Neuronal stem cell (in vitro differentiated cells): ENCODE measurements around the gene CFAP300.

ENCODE experiments used
- DNase-seq: peaks from one replicate; pipeline ENCODE4 v3.0.0-alpha.2; 2013; ENCODE audit warnings: low spot score
- H2AFZ ChIP-seq: one replicate; pipeline ENCODE4 v1.6.1; 2013; ENCODE audit warnings: mild to moderate bottlenecking, low read length, inconsistent platforms
- H2AK5ac ChIP-seq: 2 replicates; pipeline ENCODE4 v1.6.1; 2013; ENCODE audit warnings: low read depth, mild to moderate bottlenecking, inconsistent platforms, low read length, moderate library complexity, mixed read lengths
- H2BK120ac ChIP-seq: 2 replicates; pipeline ENCODE4 v1.6.1; 2013; ENCODE audit warnings: low read depth, mild to moderate bottlenecking, inconsistent platforms, low read length, moderate library complexity, mixed read lengths
- H2BK12ac ChIP-seq: one replicate; pipeline ENCODE4 v1.6.1; 2013; ENCODE audit warnings: low read length, inconsistent platforms
- H2BK15ac ChIP-seq: 2 replicates; pipeline ENCODE4 v1.6.1; 2013; ENCODE audit warnings: mild to moderate bottlenecking, low read length, inconsistent platforms, mixed read lengths
- H2BK5ac ChIP-seq: one replicate; pipeline ENCODE4 v1.6.1; 2013; ENCODE audit warnings: inconsistent platforms, mild to moderate bottlenecking, low read length, moderate library complexity
- H3K14ac ChIP-seq: one replicate; pipeline ENCODE4 v1.6.1; 2013; ENCODE audit warnings: low read length, inconsistent platforms
- H3K18ac ChIP-seq: 2 replicates; pipeline ENCODE4 v1.6.1; 2013; ENCODE audit warnings: low read length, inconsistent platforms
- H3K23ac ChIP-seq: 2 replicates; pipeline ENCODE4 v1.6.1; 2013; ENCODE audit warnings: low read depth, mild to moderate bottlenecking, mixed read lengths, low read length, inconsistent platforms; ENCODE audit not compliant: poor library complexity
- H3K27ac ChIP-seq: replicated peaks from 3 replicates; pipeline ENCODE4 v1.5.1; 2013; ENCODE audit warnings: low read length, inconsistent platforms
- H3K27me3 ChIP-seq, 3 experiments: 2 replicates each; pipeline ENCODE4 v1.6.1; 2013; ENCODE audit warnings: low read length in 3 of 3, mild to moderate bottlenecking in 2 of 3, inconsistent platforms in 1 of 3, low read depth in 1 of 3, mixed read lengths in 1 of 3, moderate library complexity in 1 of 3; ENCODE audit not compliant: control insufficient read depth in 3 of 3, insufficient read depth in 3 of 3
- H3K36me3 ChIP-seq, 2 donors: replicated peaks in 1 of 2; 2 replicates each; pipeline ENCODE4 v1.6.1; 2013; ENCODE audit warnings: low read length in 2 of 2; ENCODE audit not compliant: control insufficient read depth in 2 of 2, insufficient read depth in 2 of 2
- H3K4ac ChIP-seq: 2 replicates; pipeline ENCODE4 v1.6.1; 2013; ENCODE audit warnings: inconsistent platforms, mild to moderate bottlenecking, low read length, moderate library complexity
- H3K4me1 ChIP-seq, 2 donors: 1 replicate in 1 of 2; 2 replicates in 1 of 2; pipeline ENCODE4 v1.6.1; 2013; ENCODE audit warnings: low read length in 2 of 2, low read depth in 1 of 2; ENCODE audit not compliant: control insufficient read depth in 2 of 2, insufficient read depth in 1 of 2
- H3K4me2 ChIP-seq: one replicate; pipeline ENCODE4 v1.6.1; 2013; ENCODE audit warnings: mild to moderate bottlenecking, low read length, inconsistent platforms; ENCODE audit not compliant: insufficient read depth, poor library complexity, severe bottlenecking
- H3K4me3 ChIP-seq, 2 donors: 2 replicates each; pipeline ENCODE4 v1.5.1; 2013; ENCODE audit warnings: low read length in 2 of 2, mild to moderate bottlenecking in 2 of 2, inconsistent platforms in 1 of 2, moderate library complexity in 1 of 2
- H3K79me1 ChIP-seq: one replicate; pipeline ENCODE4 v1.6.1; 2013; ENCODE audit warnings: low read depth, mild to moderate bottlenecking, inconsistent platforms, low read length, moderate library complexity
- H3K9ac ChIP-seq: one replicate; pipeline ENCODE4 v1.6.1; 2013; ENCODE audit warnings: mild to moderate bottlenecking, low read depth, low read length, inconsistent platforms; ENCODE audit not compliant: poor library complexity
- H3K9me3 ChIP-seq, 2 donors: replicated peaks in 1 of 2; 2 replicates each; pipeline versions ENCODE3 to v1.6.1; 2013; ENCODE audit warnings: low read length in 2 of 2, mild to moderate bottlenecking in 2 of 2, inconsistent platforms in 1 of 2, low read depth in 1 of 2, mixed read lengths in 1 of 2, moderate library complexity in 1 of 2; ENCODE audit not compliant: control insufficient read depth in 2 of 2, insufficient read depth in 1 of 2
- H4K8ac ChIP-seq: one replicate; pipeline ENCODE4 v1.6.1; 2013; ENCODE audit warnings: low read depth, mild to moderate bottlenecking, inconsistent platforms, low read length, moderate library complexity
- H4K91ac ChIP-seq: one replicate; pipeline ENCODE4 v1.6.1; 2013; ENCODE audit warnings: low read length, low read depth, mild to moderate bottlenecking, inconsistent platforms; ENCODE audit not compliant: poor library complexity
- WGBS, 2 donors: extraction: QIAGEN DNeasy Blood & Tissue Kit; methylation state at CpG; one replicate each; pipeline ENCODE4 v1.1.7; 2013; ENCODE audit warnings: missing lambda C conversion rate in 2 of 2, mixed read lengths in 1 of 2; ENCODE audit not compliant: insufficient read length in 2 of 2, insufficient replicate concordance in 1 of 2; ENCODE audit errors: extremely low coverage in 2 of 2; 5-methylcytosine and 5-hydroxymethylcytosine counted together

Gene CFAP300

GRCh38 chr11:102061276-102061675, 14.0 kb downstream of the CFAP300 start:
- Histone ChIP-seq H3K23ac (no peak overlapping the region), H2AK5ac (no peak overlapping the region), H2BK12ac (no peak overlapping the region), H3K4ac (no peak overlapping the region), H3K4me3 (no peak overlapping the region), H3K36me3 (no peaks in the 10 kb centered on the region), H3K18ac (no peak overlapping the region), H4K91ac (no peak overlapping the region), H2AFZ (no peak overlapping the region), H3K4me1 (no peaks in the 10 kb centered on the region), H3K4me2 (no peak overlapping the region), H3K14ac (no peak overlapping the region), H3K9ac (no peak overlapping the region), H2BK15ac (no peak overlapping the region), H2BK5ac (no peak overlapping the region), H3K27ac (no peak overlapping the region), H3K9me3 (no peaks in the 10 kb centered on the region), H3K79me1 (no peaks in the 10 kb centered on the region), H3K27me3 (no peaks in the 10 kb centered on the region), H2BK120ac (no peak overlapping the region), H4K8ac (no peak overlapping the region)
- WGBS, 2 donors: no CpG with 5 or more reads among the region's 2 CpGs
- no peak for DNase-seq

DNA sequence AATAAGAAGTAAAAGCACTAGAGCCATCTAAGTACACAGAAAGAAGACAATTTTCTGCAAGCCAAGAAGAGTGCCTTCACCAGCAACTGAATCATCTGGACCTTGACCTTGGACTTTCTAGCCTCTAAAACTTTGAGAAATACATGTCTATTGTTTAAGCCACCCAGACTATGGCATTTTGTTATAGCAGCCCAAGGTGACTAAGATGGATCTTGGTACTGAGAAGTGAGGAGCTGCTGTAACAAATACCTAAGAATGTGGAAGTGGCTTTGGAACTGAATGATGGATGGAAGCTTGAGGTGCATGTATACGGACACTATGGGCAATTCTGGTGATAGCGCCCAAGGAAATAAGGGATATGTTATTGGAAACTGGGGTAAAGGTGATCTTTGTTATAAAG, 14.9 kb downstream of the CFAP300 start:
- Histone ChIP-seq H3K27ac (no peak overlapping the region), H3K4me1 (no peaks in the 10 kb centered on the region), H3K9ac (no peak overlapping the region), H2BK120ac (no peak overlapping the region), H3K4me3 (no peak overlapping the region), H3K9me3 (no peaks in the 10 kb centered on the region), H3K18ac (no peak overlapping the region), H3K27me3 (no peaks in the 10 kb centered on the region), H4K8ac (no peak overlapping the region), H2BK15ac (no peak overlapping the region), H2AK5ac (no peak overlapping the region), H3K79me1 (no peaks in the 10 kb centered on the region), H3K23ac (no peak overlapping the region), H3K36me3 (no peaks in the 10 kb centered on the region), H2BK5ac (no peak overlapping the region), H2BK12ac (no peak overlapping the region), H3K4me2 (no peak overlapping the region), H3K14ac (no peak overlapping the region), H2AFZ (no peak overlapping the region), H4K91ac (no peak overlapping the region), H3K4ac (no peak overlapping the region)
- WGBS, 2 donors: no CpG with 5 or more reads among the region's 2 CpGs
- DNase-seq: no peak

DNA sequence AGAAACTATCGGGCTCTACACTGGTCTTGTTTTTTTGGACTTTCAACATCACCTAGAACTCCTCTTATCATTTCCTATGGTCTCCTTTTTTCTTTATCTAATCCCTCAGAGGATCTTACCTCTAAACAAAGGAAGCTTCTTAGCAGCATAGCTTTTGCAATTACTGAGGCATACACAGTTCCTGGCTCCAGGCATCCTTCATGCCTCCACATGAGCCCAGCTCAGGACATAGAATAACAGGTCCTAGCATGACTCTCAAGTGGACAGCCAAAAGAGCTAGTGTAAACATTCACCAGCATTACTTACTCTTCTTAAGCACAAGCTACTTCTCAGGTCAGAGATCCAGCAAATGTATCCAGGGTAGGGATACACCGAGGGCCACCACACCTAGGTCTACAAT, 17.1 kb downstream of the CFAP300 start:
- DNase-seq: no peak
- no peaks in the 10 kb centered on the region for H3K4me1 ChIP-seq
- no peaks in the 10 kb centered on the region for H3K9me3 ChIP-seq
- no peak overlapping the region for H3K14ac ChIP-seq
- WGBS, 2 donors: no CpG with 5 or more reads among the region's 2 CpGs
- no peak overlapping the region for H2AFZ ChIP-seq
- H3K18ac ChIP-seq: no peak overlapping the region
- no peak overlapping the region for H2BK12ac ChIP-seq
- no peak overlapping the region for H3K4ac ChIP-seq
- H2BK5ac ChIP-seq: no peak overlapping the region
- H2AK5ac ChIP-seq: no peak overlapping the region
- no peak overlapping the region for H3K27ac ChIP-seq
- H3K36me3 ChIP-seq: no peaks in the 10 kb centered on the region
- no peak overlapping the region for H3K4me2 ChIP-seq
- H2BK15ac ChIP-seq: no peak overlapping the region
- H3K27me3 ChIP-seq: no peaks in the 10 kb centered on the region
- no peak overlapping the region for H2BK120ac ChIP-seq
- H4K8ac ChIP-seq: no peak overlapping the region
- H3K23ac ChIP-seq: no peak overlapping the region
- no peak overlapping the region for H3K4me3 ChIP-seq
- no peak overlapping the region for H4K91ac ChIP-seq
- H3K79me1 ChIP-seq: no peaks in the 10 kb centered on the region
- H3K9ac ChIP-seq: no peak overlapping the region

DNA sequence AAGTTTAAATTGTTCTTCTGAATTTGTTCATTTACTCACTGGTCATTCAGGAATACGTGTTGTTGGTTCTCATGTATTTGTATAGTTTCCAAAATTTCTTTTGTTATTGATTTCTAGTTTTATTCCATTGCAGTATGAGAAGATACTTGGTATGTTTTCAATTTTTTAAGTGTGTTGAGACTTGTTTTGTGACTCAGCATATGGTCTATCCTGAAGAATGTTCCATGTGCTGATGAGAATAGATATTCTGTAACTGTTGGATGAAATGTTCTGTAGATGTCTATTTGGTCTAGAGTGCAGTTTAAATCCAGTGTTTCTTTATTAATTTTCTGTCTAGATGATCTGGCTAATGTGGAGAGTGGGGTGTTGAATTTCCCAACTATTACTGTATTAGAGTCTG, 23.5 kb downstream of the CFAP300 start:
- H3K4me2 ChIP-seq: no peak overlapping the region
- peaks cover 10 to 26% of the 10 kb centered on the region in 2 donors for H3K9me3 ChIP-seq
- H2BK15ac ChIP-seq: no peak overlapping the region
- H2BK5ac ChIP-seq: no peak overlapping the region
- no peak overlapping the region for H3K4ac ChIP-seq
- H3K14ac ChIP-seq: no peak overlapping the region
- H3K79me1 ChIP-seq: no peaks in the 10 kb centered on the region
- H3K36me3 ChIP-seq: peaks cover 0 to 1% of the 10 kb centered on the region in 2 donors
- no peaks in the 10 kb centered on the region for H3K4me1 ChIP-seq
- no peak overlapping the region for H2BK120ac ChIP-seq
- H3K27me3 ChIP-seq: no peaks in the 10 kb centered on the region
- DNase-seq: no peak
- no peak overlapping the region for H3K18ac ChIP-seq
- no peak overlapping the region for H3K9ac ChIP-seq
- no peak overlapping the region for H2BK12ac ChIP-seq
- no peak overlapping the region for H2AFZ ChIP-seq
- no CpG with 5 or more reads among the region's 1 CpG for WGBS, 2 donors
- no peak overlapping the region for H2AK5ac ChIP-seq
- no peak overlapping the region for H3K4me3 ChIP-seq
- H3K23ac ChIP-seq: no peak overlapping the region
- no peak overlapping the region for H4K91ac ChIP-seq
- no peak overlapping the region for H3K27ac ChIP-seq
- H4K8ac ChIP-seq: no peak overlapping the region
